ENCODE data around the gene RPGRIP1. TPM values are rescaled to one million over a fixed set of nuclear protein-coding genes. Genes with fewer than 3 reads are reported as not detected.
"Not testable (repeated sequence)": the region's sequence is repeated elsewhere in the genome, so short reads cannot be mapped to it uniquely, and the experiment has no call there.

The RPGRIP1 gene
- total and polyA plus RNA-seq, 2 donors from 2014 or later = 0.47 TPM; not detected in 1

- peak in 2 of 5 donors; percentile 62 to 73 for DNase-seq
- H3K4me1 ChIP-seq (ENCODE audit: control insufficient read depth in 2 of 3, insufficient read depth in 2 of 3, low read depth in 1 of 3, low read length in 3 of 3) = peaks cover 3 to 14% (median 14%) of the 10 kb centered on the region in 3 donors
- peak overlapping the region; percentile 99 for H3K4me3 ChIP-seq (ENCODE audit: low read length in 3 of 3)
- no peaks in the 10 kb centered on the region for H3K27me3 ChIP-seq (ENCODE audit: control insufficient read depth, insufficient read depth, low read length)
- H3K9me3 ChIP-seq (ENCODE audit: control insufficient read depth in 2 of 3, insufficient read depth in 1 of 3, low read length in 3 of 3) = no peaks in the 10 kb centered on the region
- FAIRE-seq = peak; percentile 80
- H3K36me3 ChIP-seq (ENCODE audit: control insufficient read depth in 2 of 3, insufficient read depth in 3 of 3, low read length in 3 of 3) = peaks cover 0 to 10% (median 0%) of the 10 kb centered on the region in 3 donors
- TF ChIP-seq CTCF (IDR thresholded peaks at IDR 0.05; ENCODE audit: borderline replicate concordance, extremely low read depth, insufficient read depth) = no peak
- intact Hi-C loops (cut with DNase I) = no loop called here
- peak overlapping the region; percentile 100 for H3K9ac ChIP-seq (ENCODE audit: low read length in 3 of 3)
- peak overlapping the region; percentile 47 to 97 for H3K27ac ChIP-seq (ENCODE audit: low read depth in 2 of 2, low read length in 2 of 2)
These were observed 11.8 kb upstream of the RPGRIP1 start for GRCh38 chr14:21267886-21268616.

GRCh38 chr14:21268617-21269251 is 11.1 kb upstream of the RPGRIP1 start:
- no peak for FAIRE-seq
- H3K27ac ChIP-seq (ENCODE audit: low read depth in 2 of 2, low read length in 2 of 2) = peak overlapping the region; percentile 97 to 98
- peak overlapping the region; percentile 100 for H3K9ac ChIP-seq (ENCODE audit: low read length in 3 of 3)
- no peak for TF ChIP-seq CTCF (IDR thresholded peaks at IDR 0.05; ENCODE audit: borderline replicate concordance, extremely low read depth, insufficient read depth)
- intact Hi-C loops (cut with DNase I) = no loop called here
- H3K36me3 ChIP-seq (ENCODE audit: control insufficient read depth in 2 of 3, insufficient read depth in 3 of 3, low read length in 3 of 3) = peaks cover 0 to 10% (median 0%) of the 10 kb centered on the region in 3 donors
- H3K27me3 ChIP-seq (ENCODE audit: control insufficient read depth, insufficient read depth, low read length) = no peaks in the 10 kb centered on the region
- peak overlapping the region; percentile 99 for H3K4me3 ChIP-seq (ENCODE audit: low read length in 3 of 3)
- no peaks in the 10 kb centered on the region for H3K9me3 ChIP-seq (ENCODE audit: control insufficient read depth in 2 of 3, insufficient read depth in 1 of 3, low read length in 3 of 3)
- H3K4me1 ChIP-seq (ENCODE audit: control insufficient read depth in 2 of 3, insufficient read depth in 2 of 3, low read depth in 1 of 3, low read length in 3 of 3) = peaks cover under 1 to 14% (median 12%) of the 10 kb centered on the region in 3 donors
- peak in 4 of 5 donors; percentile 37 to 89 (median 70) for DNase-seq

- DNase-seq = peak; percentile 100
- TF ChIP-seq CTCF (IDR thresholded peaks at IDR 0.05; ENCODE audit: borderline replicate concordance, extremely low read depth, insufficient read depth) = no peak
- intact Hi-C loops (cut with DNase I) = no loop called here
- Histone ChIP-seq H3K36me3 (ENCODE audit: control insufficient read depth in 2 of 3, insufficient read depth in 3 of 3, low read length in 3 of 3) (peaks cover 0 to 6% (median 0%) of the 10 kb centered on the region in 3 donors), H3K27ac (ENCODE audit: low read depth in 2 of 2, low read length in 2 of 2) (peak within 1 kb of the TSS; percentile 97 to 98), H3K27me3 (ENCODE audit: control insufficient read depth, insufficient read depth, low read length) (no peaks in the 10 kb centered on the region), H3K4me1 (ENCODE audit: control insufficient read depth in 2 of 3, insufficient read depth in 2 of 3, low read depth in 1 of 3, low read length in 3 of 3) (peaks cover 0 to 13% (median 7%) of the 10 kb centered on the region in 3 donors), H3K9me3 (ENCODE audit: control insufficient read depth in 2 of 3, insufficient read depth in 1 of 3, low read length in 3 of 3) (no peaks in the 10 kb centered on the region), H3K9ac (ENCODE audit: low read length in 3 of 3) (peak within 1 kb of the TSS; percentile 100), H3K4me3 (ENCODE audit: low read length in 3 of 3) (peak within 1 kb of the TSS; percentile 99)
- FAIRE-seq = peak; percentile 99
These were observed 10.4 kb upstream of the RPGRIP1 start, which contains the start of gene HNRNPC for GRCh38 chr14:21269252-21270046. HNRNPC (minus strand) TSS chr14:21269442; CDS start chr14:21234193, 35,249 bp downstream.

- H3K27ac ChIP-seq (ENCODE audit: low read depth in 2 of 2, low read length in 2 of 2); FAIRE-seq; intact Hi-C loops (cut with DNase I); H3K4me1 ChIP-seq (ENCODE audit: control insufficient read depth in 2 of 3, insufficient read depth in 2 of 3, low read depth in 1 of 3, low read length in 3 of 3); H3K36me3 ChIP-seq (ENCODE audit: control insufficient read depth in 2 of 3, insufficient read depth in 3 of 3, low read length in 3 of 3); H3K27me3 ChIP-seq (ENCODE audit: control insufficient read depth, insufficient read depth, low read length); H3K9ac ChIP-seq (ENCODE audit: low read length in 3 of 3); H3K4me3 ChIP-seq (ENCODE audit: low read length in 3 of 3); DNase-seq; H3K9me3 ChIP-seq (ENCODE audit: control insufficient read depth in 2 of 3, insufficient read depth in 1 of 3, low read length in 3 of 3): not testable (repeated sequence)
These were observed 7.2 kb upstream of the RPGRIP1 start for GRCh38 chr14:21272661-21273060.
